SU-DHL-6 (cell line): ENCODE results near the gene AUH.
"Not testable (repeated sequence)": the region's sequence is repeated elsewhere in the genome, so short reads cannot be mapped to it uniquely, and the experiment has no call there.

Source experiments
- H2AFZ ChIP-seq: fragments of 200-600 bp; sonication (generic); 2 replicates; pipeline ENCODE4 v1.6.1; 2014; ENCODE audit warnings: low read depth, mild to moderate bottlenecking, moderate library complexity, mixed read lengths, antibody characterized with exemption, low read length; ENCODE audit not compliant: severe bottlenecking
- H3F3A ChIP-seq: fragments of 200-600 bp; shearing (Covaris generic); 2 replicates; pipeline ENCODE4 v1.6.0; 2016; ENCODE audit warnings: antibody characterized with exemption, mild to moderate bottlenecking; ENCODE audit not compliant: insufficient read depth
- H3K27ac ChIP-seq: fragments of 200-600 bp; sonication (generic); 2 replicates; pipeline ENCODE4 v1.5.1; 2016; ENCODE audit warnings: low read depth, mild to moderate bottlenecking, low read length, moderate library complexity, mixed read lengths
- H3K27me3 ChIP-seq: fragments of 200-600 bp; sonication (generic), shearing (Covaris generic); 2 replicates; pipeline ENCODE4 v1.6.0; 2014; ENCODE audit warnings: mild to moderate bottlenecking, low read length
- H3K36me3 ChIP-seq: fragments of 200-600 bp; sonication (generic); 2 replicates; pipeline ENCODE4 v1.6.1; 2014; ENCODE audit warnings: mild to moderate bottlenecking, low read length, mixed read lengths
- H3K4me2 ChIP-seq: fragments of 300-600, 200-600 bp; shearing (Covaris generic), sonication (generic); 2 replicates; pipeline ENCODE4 v1.6.0; 2014; ENCODE audit warnings: low read length, low read depth, mild to moderate bottlenecking; ENCODE audit not compliant: poor library complexity, severe bottlenecking
- H3K4me3 ChIP-seq: fragments of 200-600 bp; sonication (generic); 2 replicates; pipeline ENCODE4 v1.5.1; 2014; ENCODE audit warnings: antibody characterized with exemption, low read length, mild to moderate bottlenecking, mixed read lengths; ENCODE audit not compliant: insufficient read depth, poor library complexity, severe bottlenecking
- H3K79me2 ChIP-seq: fragments of 200-600 bp; sonication (generic); 2 replicates; pipeline ENCODE4 v1.6.1; 2014; ENCODE audit warnings: mild to moderate bottlenecking, low read length, moderate library complexity; ENCODE audit not compliant: insufficient read depth
- H3K9ac ChIP-seq: fragments of 200-600 bp; sonication (generic); 2 replicates; pipeline ENCODE4 v1.7.0; 2014; ENCODE audit warnings: mild to moderate bottlenecking, low read length
- H3K9me2 ChIP-seq: fragments of 200-600 bp; sonication (generic); replicated peaks from 2 replicates; pipeline ENCODE4 v1.6.1; 2014; ENCODE audit warnings: low read length; ENCODE audit not compliant: insufficient read depth
- H3K9me3 ChIP-seq: fragments of 200-600 bp; sonication (generic); 2 replicates; pipeline ENCODE4 v1.6.1; 2014; ENCODE audit warnings: low read length, mixed read lengths; ENCODE audit not compliant: insufficient read depth
- H4K20me1 ChIP-seq: fragments of 200-600 bp; sonication (generic); 2 replicates; pipeline ENCODE4 v1.6.1; 2014; ENCODE audit warnings: low read depth, mild to moderate bottlenecking, antibody characterized with exemption, low read length, moderate library complexity, mixed read lengths
- EZH2phosphoT487 ChIP-seq: fragments of 200-600 bp; sonication (generic), shearing (Covaris generic); conservative IDR thresholded peaks from 2 replicates; pipeline ENCODE4 v1.6.1; 2018; ENCODE audit warnings: mild to moderate bottlenecking, antibody characterized with exemption, low read length, moderate library complexity, mixed read lengths
- TF ChIP-seq, protein P1 (sequence below): fragments of 200-600 bp; sonication (generic); IDR thresholded peaks from one replicate; pipeline ENCODE4 v1.5.1; 2017; ENCODE audit warnings: antibody characterized with exemption, mild to moderate bottlenecking, low read length, moderate library complexity; ENCODE audit not compliant: insufficient read depth, poor library complexity, severe bottlenecking

The AUH gene

GRCh38 chr9:91199739-91200497, 161.8 kb downstream of the AUH start:
- Histone ChIP-seq H3K27ac (no peak overlapping the region), H3K4me2 (no peak overlapping the region), H3K4me3 (no peak overlapping the region), H4K20me1 (no peaks in the 10 kb centered on the region), H3K9me2 (no peaks in the 10 kb centered on the region), H2AFZ (no peak overlapping the region), H3F3A (no peaks in the 10 kb centered on the region), H3K27me3 (no peaks in the 10 kb centered on the region), H3K9ac (no peak overlapping the region), H3K36me3 (no peaks in the 10 kb centered on the region), H3K9me3 (no peaks in the 10 kb centered on the region), H3K79me2 (no peaks in the 10 kb centered on the region)
- TF ChIP-seq, protein P1, sequence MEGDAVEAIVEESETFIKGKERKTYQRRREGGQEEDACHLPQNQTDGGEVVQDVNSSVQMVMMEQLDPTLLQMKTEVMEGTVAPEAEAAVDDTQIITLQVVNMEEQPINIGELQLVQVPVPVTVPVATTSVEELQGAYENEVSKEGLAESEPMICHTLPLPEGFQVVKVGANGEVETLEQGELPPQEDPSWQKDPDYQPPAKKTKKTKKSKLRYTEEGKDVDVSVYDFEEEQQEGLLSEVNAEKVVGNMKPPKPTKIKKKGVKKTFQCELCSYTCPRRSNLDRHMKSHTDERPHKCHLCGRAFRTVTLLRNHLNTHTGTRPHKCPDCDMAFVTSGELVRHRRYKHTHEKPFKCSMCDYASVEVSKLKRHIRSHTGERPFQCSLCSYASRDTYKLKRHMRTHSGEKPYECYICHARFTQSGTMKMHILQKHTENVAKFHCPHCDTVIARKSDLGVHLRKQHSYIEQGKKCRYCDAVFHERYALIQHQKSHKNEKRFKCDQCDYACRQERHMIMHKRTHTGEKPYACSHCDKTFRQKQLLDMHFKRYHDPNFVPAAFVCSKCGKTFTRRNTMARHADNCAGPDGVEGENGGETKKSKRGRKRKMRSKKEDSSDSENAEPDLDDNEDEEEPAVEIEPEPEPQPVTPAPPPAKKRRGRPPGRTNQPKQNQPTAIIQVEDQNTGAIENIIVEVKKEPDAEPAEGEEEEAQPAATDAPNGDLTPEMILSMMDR = no peak
- no peak for TF ChIP-seq EZH2phosphoT487

GRCh38 chr9:91198881-91199280, 162.8 kb downstream of the AUH start:
- not testable (repeated sequence) for H3K9me2 ChIP-seq, H3K9me3 ChIP-seq, H3F3A ChIP-seq, H3K4me2 ChIP-seq, H3K27ac ChIP-seq, H3K36me3 ChIP-seq, H3K4me3 ChIP-seq, H3K9ac ChIP-seq, H3K79me2 ChIP-seq, H4K20me1 ChIP-seq, H3K27me3 ChIP-seq, H2AFZ ChIP-seq

GRCh38 chr9:91198405-91198804, 163.3 kb downstream of the AUH start:
- Histone ChIP-seq H3K9me3 (no peaks in the 10 kb centered on the region), H3K79me2 (no peaks in the 10 kb centered on the region), H3K9me2 (no peaks in the 10 kb centered on the region), H3K27ac (no peak overlapping the region), H3K27me3 (no peaks in the 10 kb centered on the region), H3K9ac (no peak overlapping the region), H3K4me3 (no peak overlapping the region), H4K20me1 (no peaks in the 10 kb centered on the region), H2AFZ (no peak overlapping the region), H3K4me2 (no peak overlapping the region), H3K36me3 (no peaks in the 10 kb centered on the region), H3F3A (no peaks in the 10 kb centered on the region)
- TF ChIP-seq, protein P1 = no peak
- no peak for TF ChIP-seq EZH2phosphoT487
